Panc1 (cell line): ENCODE results near the gene UXS1. TPM values are rescaled to one million over a fixed set of nuclear protein-coding genes. Genes with fewer than 3 reads are reported as not detected.

Source experiments
- ATAC-seq: fragments of 200-7000 bp; cut with Tn5 transposase; 2 replicates; pipeline ENCODE4 v1.9.1; 2020; ENCODE audit warnings: mild to moderate bottlenecking, moderate library complexity
- BruUV-seq: library from RNA; stranded (reverse); fragments of 400-500 nt; replicated peaks from 2 replicates; lab custom pipeline; 2021; lab: Mats Ljungman, UMichigan
- CTCF ChIA-PET: fragments of 300-600 bp; sonication (Branson Sonifier 250); formaldehyde crosslinking; loops from one replicate; lab custom pipeline; 2022; ENCODE audit warnings: antibody characterized with exemption; lab: Charles Lee
- POLR2A ChIA-PET: fragments of 300-600 bp; sonication (Branson Sonifier 250); formaldehyde crosslinking; loops from one replicate; lab custom pipeline; 2022; ENCODE audit warnings: antibody characterized with exemption; lab: Charles Lee
- DNase-seq: peaks from one replicate; pipeline ENCODE4 v3.0.0-alpha.2; 2010; ENCODE audit warnings: low read depth, low spot score
- H3K27ac ChIP-seq: 2 replicates; pipeline ENCODE4 v1.5.1; 2011; ENCODE audit warnings: mild to moderate bottlenecking, low read length, inconsistent platforms
- H3K27me3 ChIP-seq: fragments of 200-500 bp; sonication (Bioruptor generic); 2 replicates; pipeline ENCODE4 v1.6.0; 2014; ENCODE audit warnings: low read length, inconsistent platforms; ENCODE audit not compliant: control insufficient read depth, insufficient read depth
- H3K36me3 ChIP-seq: fragments of 200-500 bp; sonication (Bioruptor generic); 2 replicates; pipeline ENCODE4 v1.5.1; 2014; ENCODE audit warnings: inconsistent platforms, mild to moderate bottlenecking, low read length, moderate library complexity; ENCODE audit not compliant: control insufficient read depth, insufficient read depth
- H3K4me1 ChIP-seq: 2 replicates; pipeline ENCODE4 v1.5.1; 2011; ENCODE audit warnings: inconsistent platforms, mild to moderate bottlenecking, low read length, moderate library complexity; ENCODE audit not compliant: control insufficient read depth, insufficient read depth
- H3K4me3 ChIP-seq, 2 experiments: 2 replicates each; pipeline ENCODE4 v1.5.1; 2011 to 2012; ENCODE audit warnings: low read depth in 2 of 2, low read length in 2 of 2, mild to moderate bottlenecking in 2 of 2, inconsistent platforms in 1 of 2, moderate library complexity in 1 of 2
- H3K9me3 ChIP-seq: fragments of 200-500 bp; sonication (Bioruptor generic); 2 replicates; pipeline ENCODE4 v1.5.1; 2014; ENCODE audit warnings: low read depth, mild to moderate bottlenecking, inconsistent platforms, low read length, moderate library complexity; ENCODE audit not compliant: control insufficient read depth, insufficient read depth
- CTCF ChIP-seq: fragments of 450-650 bp; IDR thresholded peaks from 2 replicates; pipeline ENCODE4 v1.5.1; 2017; ENCODE audit warnings: mild to moderate bottlenecking
- POLR2AphosphoS5 ChIP-seq: IDR thresholded peaks from 2 replicates; pipeline ENCODE4 v1.6.1; 2012; ENCODE audit warnings: mild to moderate bottlenecking, low read depth, low read length, moderate library complexity
- SIN3A ChIP-seq: IDR thresholded peaks from 2 replicates; pipeline ENCODE4 v1.6.1; 2012; ENCODE audit warnings: low read depth, mild to moderate bottlenecking, low read length, moderate library complexity, borderline replicate concordance; ENCODE audit not compliant: insufficient read depth
- TCF7L2 ChIP-seq: IDR thresholded peaks from 2 replicates; pipeline ENCODE4 v1.6.1; 2011; ENCODE audit warnings: mild to moderate bottlenecking, low read depth, low read length, inconsistent platforms
- in situ Hi-C: cut with HindIII; loops from 2 replicates; pipeline ENCODE4 v1.10.0; 2016; ENCODE audit warnings: low sequenced_read_pairs, low pct_unique_long_range_greater_than_20kb
- intact Hi-C: fragments of 100-400 bp; cut with micrococcal nuclease; formaldehyde crosslinking; loops from one replicate; pipeline ENCODE4 v1.10.0; 2022; ENCODE audit not compliant: unreplicated experiment
- total RNA-seq: library from RNA; stranded (reverse); gene quantifications from one replicate; pipeline ENCODE4 v1.2.1, GENCODE V29; 2021; ENCODE audit not compliant: unreplicated experiment
- TF ChIP-seq, protein P1 (sequence below), 2 experiments: IDR thresholded peaks; 2 replicates each; pipeline ENCODE4 v1.6.1; 2011 to 2012; ENCODE audit warnings: low read depth in 2 of 2, control low read depth in 1 of 2, low read length in 1 of 2, mild to moderate bottlenecking in 1 of 2, moderate library complexity in 1 of 2; ENCODE audit not compliant: insufficient read depth in 1 of 2

Gene UXS1
- total RNA-seq, 1 experiment from 2014 or later: 72.0 TPM

- CTCF ChIA-PET: no interaction called here
- no TSS peak for BruUV-seq
- no peaks in the 10 kb centered on the region for H3K9me3 ChIP-seq
- H3K4me1 ChIP-seq: peaks cover 2% of the 10 kb centered on the region; the same call in 1 of the 2 replicates
- in situ Hi-C loops (no loop called here), intact Hi-C loops (no loop called here)
- POLR2A ChIA-PET: no interaction called here
- no peak for TF ChIP-seq TCF7L2
- TF ChIP-seq, protein P1, sequence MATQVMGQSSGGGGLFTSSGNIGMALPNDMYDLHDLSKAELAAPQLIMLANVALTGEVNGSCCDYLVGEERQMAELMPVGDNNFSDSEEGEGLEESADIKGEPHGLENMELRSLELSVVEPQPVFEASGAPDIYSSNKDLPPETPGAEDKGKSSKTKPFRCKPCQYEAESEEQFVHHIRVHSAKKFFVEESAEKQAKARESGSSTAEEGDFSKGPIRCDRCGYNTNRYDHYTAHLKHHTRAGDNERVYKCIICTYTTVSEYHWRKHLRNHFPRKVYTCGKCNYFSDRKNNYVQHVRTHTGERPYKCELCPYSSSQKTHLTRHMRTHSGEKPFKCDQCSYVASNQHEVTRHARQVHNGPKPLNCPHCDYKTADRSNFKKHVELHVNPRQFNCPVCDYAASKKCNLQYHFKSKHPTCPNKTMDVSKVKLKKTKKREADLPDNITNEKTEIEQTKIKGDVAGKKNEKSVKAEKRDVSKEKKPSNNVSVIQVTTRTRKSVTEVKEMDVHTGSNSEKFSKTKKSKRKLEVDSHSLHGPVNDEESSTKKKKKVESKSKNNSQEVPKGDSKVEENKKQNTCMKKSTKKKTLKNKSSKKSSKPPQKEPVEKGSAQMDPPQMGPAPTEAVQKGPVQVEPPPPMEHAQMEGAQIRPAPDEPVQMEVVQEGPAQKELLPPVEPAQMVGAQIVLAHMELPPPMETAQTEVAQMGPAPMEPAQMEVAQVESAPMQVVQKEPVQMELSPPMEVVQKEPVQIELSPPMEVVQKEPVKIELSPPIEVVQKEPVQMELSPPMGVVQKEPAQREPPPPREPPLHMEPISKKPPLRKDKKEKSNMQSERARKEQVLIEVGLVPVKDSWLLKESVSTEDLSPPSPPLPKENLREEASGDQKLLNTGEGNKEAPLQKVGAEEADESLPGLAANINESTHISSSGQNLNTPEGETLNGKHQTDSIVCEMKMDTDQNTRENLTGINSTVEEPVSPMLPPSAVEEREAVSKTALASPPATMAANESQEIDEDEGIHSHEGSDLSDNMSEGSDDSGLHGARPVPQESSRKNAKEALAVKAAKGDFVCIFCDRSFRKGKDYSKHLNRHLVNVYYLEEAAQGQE (IDR thresholded peaks at IDR 0.05; ENCODE audit: insufficient read depth in 1 of 2, low read depth in 2 of 2, low read length in 1 of 2): no peak
- no peak for TF ChIP-seq SIN3A
- H3K4me3 ChIP-seq: no peak overlapping the region
- no peak overlapping the region for H3K27ac ChIP-seq
- no peak for ATAC-seq
- H3K27me3 ChIP-seq: no peaks in the 10 kb centered on the region
- no peaks in the 10 kb centered on the region for H3K36me3 ChIP-seq
- DNase-seq: no peak
These were observed 30.1 kb downstream of the UXS1 start for GRCh38 chr2:106163948-106164545.

- Histone ChIP-seq H3K36me3 (no peaks in the 10 kb centered on the region), H3K9me3 (no peaks in the 10 kb centered on the region), H3K4me3 (no peak overlapping the region), H3K27me3 (no peaks in the 10 kb centered on the region), H3K4me1 (peaks cover 2% of the 10 kb centered on the region; the same call in 1 of the 2 replicates), H3K27ac (no peak overlapping the region)
- DNase-seq (peak; percentile 50), ATAC-seq (no peak)
- POLR2A ChIA-PET: no interaction called here
- intact Hi-C loops (no loop called here), in situ Hi-C loops (no loop called here)
- TF ChIP-seq POLR2AphosphoS5: no peak
- TF ChIP-seq TCF7L2: no peak
- TF ChIP-seq, protein P1 (IDR thresholded peaks at IDR 0.05; ENCODE audit: insufficient read depth in 1 of 2, low read depth in 2 of 2, low read length in 1 of 2): no peak
- TF ChIP-seq CTCF: no peak
- no peak for TF ChIP-seq SIN3A
- CTCF ChIA-PET: no interaction called here
- no TSS peak for BruUV-seq
These were observed 31.9 kb downstream of the UXS1 start for GRCh38 chr2:106161938-106162820.
